Esophagus muscularis mucosa (tissue), 4 donors: ENCODE results near the gene STK39. TPM values are rescaled to one million over a fixed set of nuclear protein-coding genes. Genes with fewer than 3 reads are reported as not detected.

ENCODE experiments used
- DNase-seq: peaks from one replicate; pipeline ENCODE4 v3.0.0-alpha.2; 2017; ENCODE audit errors: extremely low spot score
- H3K27ac ChIP-seq, 4 donors: fragments of 200-600 bp; sonication (generic); replicated peaks in 1 of 4; 1 replicate in 3 of 4; 2 replicates in 1 of 4; pipeline ENCODE4 v1.5.1; 2016 to 2019; ENCODE audit warnings: mild to moderate bottlenecking in 1 of 4
- H3K27me3 ChIP-seq, 4 donors: fragments of 200-600 bp; sonication (generic); one replicate each; pipeline versions ENCODE4 v1.5.1 to v1.6.0; 2016 to 2019
- H3K36me3 ChIP-seq, 4 donors: fragments of 200-600 bp; sonication (generic); one replicate each; pipeline ENCODE4 v1.5.1; 2016 to 2019
- H3K4me1 ChIP-seq, 4 donors: fragments of 200-600 bp; sonication (generic); one replicate each; pipeline ENCODE4 v1.5.1; 2016 to 2019
- H3K4me3 ChIP-seq, 4 donors: fragments of 200-600 bp; sonication (generic); 1 replicate in 2 of 4; 2 replicates in 2 of 4; pipeline ENCODE4 v1.5.1; 2016 to 2019; ENCODE audit warnings: mild to moderate bottlenecking in 4 of 4, moderate library complexity in 1 of 4
- H3K9me3 ChIP-seq, 4 donors: fragments of 200-600 bp; sonication (generic); 1 replicate in 3 of 4; 2 replicates in 1 of 4; pipeline ENCODE4 v1.5.1; 2016 to 2019
- CTCF ChIP-seq, 3 experiments: fragments of 200-600 bp in 2 of 3; fragments of 450-650 bp in 1 of 3; sonication (generic) in 2 of 3; IDR thresholded peaks; one replicate each; pipeline ENCODE4 v1.5.1; 2017 to 2019; ENCODE audit warnings: antibody characterized with exemption in 3 of 3, mild to moderate bottlenecking in 2 of 3, moderate library complexity in 1 of 3
- EP300 ChIP-seq: sonication (generic); formaldehyde crosslinking; IDR thresholded peaks from one replicate; pipeline ENCODE4 v1.6.1; 2017; ENCODE audit warnings: antibody characterized with exemption
- POLR2A ChIP-seq: fragments of 450-650 bp; IDR thresholded peaks from one replicate; pipeline ENCODE4 v1.6.1; 2017; ENCODE audit warnings: antibody characterized with exemption, moderate library complexity, mild to moderate bottlenecking, low read depth
- POLR2AphosphoS5 ChIP-seq, 2 donors: sonication (generic); formaldehyde crosslinking; IDR thresholded peaks; one replicate each; pipeline ENCODE4 v1.6.1; 2017; ENCODE audit warnings: antibody characterized with exemption in 2 of 2
- WGBS: methylation state at CpG from one replicate; pipeline ENCODE4 v1.1.5; 2018; 5-methylcytosine and 5-hydroxymethylcytosine counted together
- intact Hi-C: fragments of 100-400 bp; cut with DNase I; formaldehyde crosslinking; loops from one replicate; pipeline ENCODE4 v1.15.1; 2023
- total RNA-seq, 4 donors: library from RNA; depleted of rRNA; stranded (reverse); fragments of >200 nt; gene quantifications; one replicate each; pipeline versions ENCODE4 v1.1.0 to v1.2.1, GENCODE V29; 2016

The STK39 gene
- total RNA-seq, 4 donors from 2014 or later, result 32.5 to 49.1 (median 41.5) TPM

- peaks cover 0 to 65% (median 48%) of the 10 kb centered on the region in 4 donors for H3K4me1 ChIP-seq
- intact Hi-C loops, result no loop called here
- H3K4me3 ChIP-seq, result no peak overlapping the region
- TF ChIP-seq POLR2AphosphoS5 (IDR thresholded peaks at IDR 0.05) (peak in 1 of 2 donors; percentile 6), POLR2A (no peak), CTCF (IDR thresholded peaks at IDR 0.05) (no peak), EP300 (no peak)
- no peaks in the 10 kb centered on the region for H3K27me3 ChIP-seq
- peaks cover 0 to 6% (median 2%) of the 10 kb centered on the region in 4 donors for H3K9me3 ChIP-seq
- peaks cover 0 to 4% (median 0%) of the 10 kb centered on the region in 4 donors for H3K36me3 ChIP-seq
- WGBS, result 79% methylated on average over 7 of the region's 7 CpGs
- DNase-seq, result no peak
- H3K27ac ChIP-seq, result peak overlapping the region; percentile 59 to 76 (median 72)
Observed at GRCh38 chr2:168231609-168232241, 15.7 kb downstream of the STK39 start.

GRCh38 chr2:168230389-168230788 is 17.0 kb downstream of the STK39 start:
- no peak for DNase-seq
- Histone ChIP-seq H3K36me3 (peaks cover 0 to 4% (median 0%) of the 10 kb centered on the region in 4 donors), H3K27me3 (no peaks in the 10 kb centered on the region), H3K27ac (peak overlapping the region in 3 of 4 donors; percentile 59 to 76 (median 73)), H3K4me3 (no peak overlapping the region), H3K4me1 (peaks cover 0 to 77% (median 48%) of the 10 kb centered on the region in 4 donors), H3K9me3 (peaks cover 0 to 6% (median 2%) of the 10 kb centered on the region in 4 donors)
- WGBS, result 93% methylated on average over 5 of the region's 5 CpGs
- intact Hi-C loops, result no loop called here
- TF ChIP-seq POLR2A, result no peak
- TF ChIP-seq CTCF (IDR thresholded peaks at IDR 0.05), result no peak

GRCh38 chr2:168224346-168224745 is 23.0 kb downstream of the STK39 start:
- Histone ChIP-seq H3K27ac (no peak overlapping the region), H3K9me3 (no peaks in the 10 kb centered on the region), H3K4me1 (peaks cover 4 to 78% (median 64%) of the 10 kb centered on the region in 4 donors), H3K4me3 (no peak overlapping the region), H3K36me3 (no peaks in the 10 kb centered on the region), H3K27me3 (no peaks in the 10 kb centered on the region)
- WGBS, result 95% methylated on average over 2 of the region's 2 CpGs
- TF ChIP-seq POLR2AphosphoS5 (IDR thresholded peaks at IDR 0.05), result no peak
- no peak for TF ChIP-seq EP300
- no peak for TF ChIP-seq CTCF (IDR thresholded peaks at IDR 0.05)
- TF ChIP-seq POLR2A, result no peak
- DNase-seq, result no peak
- intact Hi-C loops, result no loop called here

- Histone ChIP-seq H3K9me3 (no peaks in the 10 kb centered on the region), H3K4me3 (no peak overlapping the region), H3K27ac (peak overlapping the region in 2 of 4 donors; percentile 7 to 23), H3K27me3 (no peaks in the 10 kb centered on the region), H3K36me3 (no peaks in the 10 kb centered on the region), H3K4me1 (peaks cover 4 to 78% (median 60%) of the 10 kb centered on the region in 4 donors)
- intact Hi-C loops, result no loop called here
- DNase-seq, result no peak
- 64% methylated on average over 3 of the region's 3 CpGs for WGBS
- TF ChIP-seq CTCF (IDR thresholded peaks at IDR 0.05) (no peak), EP300 (no peak), POLR2A (no peak), POLR2AphosphoS5 (IDR thresholded peaks at IDR 0.05) (no peak)
Observed at GRCh38 chr2:168222088-168222487, 25.3 kb downstream of the STK39 start.
